Retinal pigment epithelial cell (primary cell): ENCODE results near the gene MOG.

Experiments used
- DNase-seq: peaks from one replicate; pipeline ENCODE4 v3.0.0-alpha.2; 2010; ENCODE audit warnings: low read depth
- H3K4me3 ChIP-seq: 2 replicates; pipeline ENCODE4 v1.5.1; 2011; ENCODE audit warnings: mild to moderate bottlenecking, low read length, control low read depth, moderate library complexity
- TF ChIP-seq, protein P1 (sequence below): conservative IDR thresholded peaks from 2 replicates; pipeline ENCODE4 v1.5.1; 2011; ENCODE audit warnings: low read depth, low read length, control low read depth, inconsistent platforms

The MOG gene

GRCh38 chr6:29630315-29630714 is 26.6 kb upstream of the MOG start:
- no peak for DNase-seq
- H3K4me3 ChIP-seq, result no peak overlapping the region
- TF ChIP-seq, protein P1, sequence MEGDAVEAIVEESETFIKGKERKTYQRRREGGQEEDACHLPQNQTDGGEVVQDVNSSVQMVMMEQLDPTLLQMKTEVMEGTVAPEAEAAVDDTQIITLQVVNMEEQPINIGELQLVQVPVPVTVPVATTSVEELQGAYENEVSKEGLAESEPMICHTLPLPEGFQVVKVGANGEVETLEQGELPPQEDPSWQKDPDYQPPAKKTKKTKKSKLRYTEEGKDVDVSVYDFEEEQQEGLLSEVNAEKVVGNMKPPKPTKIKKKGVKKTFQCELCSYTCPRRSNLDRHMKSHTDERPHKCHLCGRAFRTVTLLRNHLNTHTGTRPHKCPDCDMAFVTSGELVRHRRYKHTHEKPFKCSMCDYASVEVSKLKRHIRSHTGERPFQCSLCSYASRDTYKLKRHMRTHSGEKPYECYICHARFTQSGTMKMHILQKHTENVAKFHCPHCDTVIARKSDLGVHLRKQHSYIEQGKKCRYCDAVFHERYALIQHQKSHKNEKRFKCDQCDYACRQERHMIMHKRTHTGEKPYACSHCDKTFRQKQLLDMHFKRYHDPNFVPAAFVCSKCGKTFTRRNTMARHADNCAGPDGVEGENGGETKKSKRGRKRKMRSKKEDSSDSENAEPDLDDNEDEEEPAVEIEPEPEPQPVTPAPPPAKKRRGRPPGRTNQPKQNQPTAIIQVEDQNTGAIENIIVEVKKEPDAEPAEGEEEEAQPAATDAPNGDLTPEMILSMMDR, result no peak

GRCh38 chr6:29631209-29631810 is 25.6 kb upstream of the MOG start:
- no peak overlapping the region for H3K4me3 ChIP-seq
- TF ChIP-seq, protein P1, result no peak

DNA sequence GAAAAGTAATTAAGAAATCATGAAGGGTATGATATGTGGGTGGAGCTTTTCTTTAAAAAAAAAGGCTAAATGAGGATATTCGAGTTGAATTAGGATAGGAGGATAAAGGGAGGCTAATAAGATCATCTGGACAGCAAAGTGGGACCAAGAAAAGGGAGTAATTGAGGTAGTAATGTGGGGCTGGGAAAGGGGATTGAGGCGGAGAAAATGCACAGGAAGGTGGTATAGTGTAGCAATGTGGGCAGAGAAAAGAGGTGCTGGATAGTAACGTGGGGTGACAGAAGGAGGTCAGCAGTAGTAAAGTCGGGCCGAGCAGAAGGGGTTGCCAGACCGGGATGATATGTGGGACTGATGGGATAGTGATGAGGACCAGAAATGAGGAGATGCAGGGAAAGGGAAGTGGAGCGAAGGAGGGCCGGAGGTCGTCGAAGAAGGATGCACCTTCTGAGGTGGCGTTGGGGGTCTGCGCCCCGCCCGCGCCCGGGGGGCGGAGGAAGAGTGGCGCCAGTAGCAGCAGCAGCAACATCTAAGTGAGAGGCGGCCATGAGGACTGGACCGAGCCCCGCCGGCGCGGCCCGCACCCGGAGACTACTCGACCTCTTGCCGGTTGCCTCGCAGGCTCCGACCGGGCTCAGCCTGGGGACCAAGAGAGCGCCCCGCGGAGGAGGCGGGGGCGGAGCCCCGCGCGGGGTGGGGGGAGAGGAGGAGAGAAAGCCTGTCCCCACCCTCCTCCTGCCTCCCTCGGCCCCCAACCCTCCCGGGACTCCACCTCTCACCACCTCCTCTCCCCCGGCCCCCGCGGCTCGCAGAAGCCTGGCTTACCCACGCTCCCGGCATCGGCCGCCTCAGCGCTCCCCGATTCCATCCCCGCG is 24.8 kb upstream of the MOG start:
- H3K4me3 ChIP-seq, result peak overlapping the region; percentile 71
- TF ChIP-seq, protein P1, result no peak
- DNase-seq, result no peak

More at GRCh38 chr6:29631209-29631810, 25.6 kb upstream of the MOG start:
- DNase-seq, result no peak

- TF ChIP-seq, protein P1, result no peak
- H3K4me3 ChIP-seq, result peak within 1 kb of the TSS; percentile 71
- no peak for DNase-seq
Measured at GRCh38 chr6:29632789-29633533, 23.9 kb upstream of the MOG start, which contains the start of gene GABBR1. Gene GABBR1, minus strand, starts transcription at chr6:29633183. Its CDS starts 798 bp downstream, at chr6:29632385.

GRCh38 chr6:29633534-29633905 is 23.4 kb upstream of the MOG start:
- TF ChIP-seq, protein P1, result no peak
- peak overlapping the region; percentile 71 for H3K4me3 ChIP-seq
- DNase-seq, result no peak

DNA sequence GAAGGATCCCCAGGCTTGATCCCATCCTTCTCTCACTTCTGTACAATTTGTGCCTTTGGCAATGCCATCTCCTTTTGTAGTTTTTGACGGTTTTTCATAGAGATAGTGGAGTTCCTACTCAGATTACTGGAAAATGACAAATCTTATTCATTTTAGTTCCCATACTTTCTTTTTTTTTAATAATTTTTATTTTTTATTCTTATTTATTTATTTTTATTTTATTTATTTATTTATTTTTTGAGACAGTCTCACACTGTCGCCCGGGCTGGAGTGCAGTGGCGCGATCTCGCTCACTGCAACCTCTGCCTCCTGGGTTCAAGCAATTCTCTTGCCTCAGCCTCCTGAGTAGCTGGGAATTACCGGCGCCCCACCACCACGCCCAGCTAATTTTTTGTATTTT is 19.6 kb upstream of the MOG start:
- no peak overlapping the region for H3K4me3 ChIP-seq
- no peak for DNase-seq

More for the DNA sequence above, 19.6 kb upstream of the MOG start:
- TF ChIP-seq, protein P1, result no peak
